Caco-2 (cell line): ENCODE data around the gene TARBP1. TPM values are rescaled to one million over a fixed set of nuclear protein-coding genes. Genes with fewer than 3 reads are reported as not detected.

Experiments used
- BruUV-seq: library from RNA; stranded (reverse); fragments of 400-500 nt; replicated peaks from 2 replicates; lab custom pipeline; 2021; lab: Mats Ljungman, UMichigan
- CTCF ChIA-PET: fragments of 300-600 bp; sonication (Branson Sonifier 250); formaldehyde crosslinking; loops from one replicate; lab custom pipeline; 2022; ENCODE audit warnings: antibody characterized with exemption; lab: Charles Lee
- POLR2A ChIA-PET: fragments of 300-600 bp; sonication (Branson Sonifier 250); formaldehyde crosslinking; loops from one replicate; lab custom pipeline; 2022; ENCODE audit warnings: antibody characterized with exemption; lab: Charles Lee
- DNase-seq, 2 experiments: peaks; one replicate each; pipeline versions ENCODE4 v3.0.0 to v3.0.0-alpha.2; 2020 to 2022
- H3K27me3 ChIP-seq: replicated peaks from 2 replicates; pipeline ENCODE4 v1.6.0; 2011; ENCODE audit warnings: low read length; ENCODE audit not compliant: control insufficient read depth, insufficient read depth
- H3K36me3 ChIP-seq: 2 replicates; pipeline ENCODE4 v1.5.1; 2011; ENCODE audit warnings: low read length; ENCODE audit not compliant: control insufficient read depth, insufficient read depth
- H3K4me1 ChIP-seq: fragments of 250-450 bp; sonication (Bioruptor Pico); 2 replicates; pipeline ENCODE4 v1.5.1; 2020; ENCODE audit warnings: mild to moderate bottlenecking
- H3K4me3 ChIP-seq: 2 replicates; pipeline ENCODE4 v1.5.1; 2011; ENCODE audit warnings: low read depth, mild to moderate bottlenecking, control low read depth, low read length
- H3K9me3 ChIP-seq: fragments of 250-450 bp; sonication (Bioruptor Pico); 2 replicates; pipeline ENCODE4 v1.5.1; 2020; ENCODE audit warnings: mild to moderate bottlenecking, moderate library complexity
- H3K27ac Mint-ChIP-seq: one replicate; pipeline ENCODE4 v1.8.0; 2022; ENCODE audit warnings: mixed read lengths; ENCODE audit not compliant: unreplicated experiment
- H3K27me3 Mint-ChIP-seq: one replicate; pipeline ENCODE4 v1.8.0; 2022; ENCODE audit warnings: mixed read lengths; ENCODE audit not compliant: insufficient read depth, unreplicated experiment
- H3K36me3 Mint-ChIP-seq: one replicate; pipeline ENCODE4 v1.8.0; 2022; ENCODE audit warnings: mild to moderate bottlenecking, mixed read lengths; ENCODE audit not compliant: insufficient read depth, unreplicated experiment
- H3K4me1 Mint-ChIP-seq: one replicate; pipeline ENCODE4 v1.8.0; 2022; ENCODE audit warnings: low read depth, mixed read lengths; ENCODE audit not compliant: unreplicated experiment
- H3K4me3 Mint-ChIP-seq: one replicate; pipeline ENCODE4 v1.8.0; 2022; ENCODE audit warnings: mild to moderate bottlenecking, moderate library complexity, mixed read lengths; ENCODE audit not compliant: unreplicated experiment
- H3K9me3 Mint-ChIP-seq: one replicate; pipeline ENCODE4 v1.8.0; 2022; ENCODE audit warnings: mixed read lengths; ENCODE audit not compliant: unreplicated experiment
- intact Hi-C: fragments of 100-400 bp; cut with micrococcal nuclease; formaldehyde crosslinking; loops from one replicate; pipeline ENCODE4 v1.10.0; 2022; ENCODE audit not compliant: unreplicated experiment
- total RNA-seq: library from RNA; stranded (reverse); gene quantifications from 2 replicates; pipeline ENCODE4 v1.2.3, GENCODE V29; 2022
- TF ChIP-seq, protein P1 (sequence below), 2 experiments: fragments of 200-600 bp in 1 of 2; IDR thresholded peaks; 1 replicate in 1 of 2; 2 replicates in 1 of 2; pipeline versions ENCODE4 v1.5.1 to v1.8.0; 2011 to 2022; ENCODE audit warnings: antibody characterized with exemption in 1 of 2, control low read depth in 1 of 2, inconsistent platforms in 1 of 2, low read depth in 1 of 2, low read length in 1 of 2, mild to moderate bottlenecking in 1 of 2, moderate library complexity in 1 of 2; ENCODE audit not compliant: insufficient read depth in 1 of 2, severe bottlenecking in 1 of 2, unreplicated experiment in 1 of 2

Gene TARBP1
- total RNA-seq, 1 experiment from 2014 or later, result 37.0 TPM

DNA sequence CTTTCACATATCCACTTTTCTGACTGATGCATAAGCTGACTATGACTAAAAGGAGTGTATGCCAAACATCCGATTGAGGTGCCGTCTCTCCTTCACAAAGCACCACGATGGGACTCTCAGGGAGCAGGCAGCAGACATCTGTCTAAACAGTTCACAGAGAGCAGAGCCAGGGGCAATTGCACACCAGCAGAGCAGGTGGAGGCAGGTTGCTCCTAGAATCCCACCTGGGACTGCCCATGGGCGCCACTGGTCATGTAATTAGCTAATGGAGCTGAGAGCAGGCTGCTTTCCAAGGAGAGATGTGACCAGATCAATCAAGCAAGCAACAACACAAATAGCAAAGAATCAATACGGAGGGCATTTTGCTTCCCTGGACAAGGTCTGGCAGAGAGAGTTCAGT is 136.2 kb downstream of the TARBP1 start:
- intact Hi-C loops, result no loop called here
- Mint-ChIP-seq H3K27me3 (peaks cover 9% of the 10 kb centered on the region), H3K36me3 (no peaks in the 10 kb centered on the region), H3K4me3 (no peak overlapping the region), H3K9me3 (peaks cover 28% of the 10 kb centered on the region), H3K4me1 (no peaks in the 10 kb centered on the region), H3K27ac (no peak overlapping the region)
- Histone ChIP-seq H3K36me3 (no peaks in the 10 kb centered on the region), H3K27me3 (no peaks in the 10 kb centered on the region), H3K4me1 (no peaks in the 10 kb centered on the region), H3K9me3 (peaks cover 4% of the 10 kb centered on the region; the same call in 1 of the 2 replicates), H3K4me3 (no peak overlapping the region)
- CTCF ChIA-PET, result no interaction called here
- POLR2A ChIA-PET, result no interaction called here
- no peak for DNase-seq
- TF ChIP-seq, protein P1, sequence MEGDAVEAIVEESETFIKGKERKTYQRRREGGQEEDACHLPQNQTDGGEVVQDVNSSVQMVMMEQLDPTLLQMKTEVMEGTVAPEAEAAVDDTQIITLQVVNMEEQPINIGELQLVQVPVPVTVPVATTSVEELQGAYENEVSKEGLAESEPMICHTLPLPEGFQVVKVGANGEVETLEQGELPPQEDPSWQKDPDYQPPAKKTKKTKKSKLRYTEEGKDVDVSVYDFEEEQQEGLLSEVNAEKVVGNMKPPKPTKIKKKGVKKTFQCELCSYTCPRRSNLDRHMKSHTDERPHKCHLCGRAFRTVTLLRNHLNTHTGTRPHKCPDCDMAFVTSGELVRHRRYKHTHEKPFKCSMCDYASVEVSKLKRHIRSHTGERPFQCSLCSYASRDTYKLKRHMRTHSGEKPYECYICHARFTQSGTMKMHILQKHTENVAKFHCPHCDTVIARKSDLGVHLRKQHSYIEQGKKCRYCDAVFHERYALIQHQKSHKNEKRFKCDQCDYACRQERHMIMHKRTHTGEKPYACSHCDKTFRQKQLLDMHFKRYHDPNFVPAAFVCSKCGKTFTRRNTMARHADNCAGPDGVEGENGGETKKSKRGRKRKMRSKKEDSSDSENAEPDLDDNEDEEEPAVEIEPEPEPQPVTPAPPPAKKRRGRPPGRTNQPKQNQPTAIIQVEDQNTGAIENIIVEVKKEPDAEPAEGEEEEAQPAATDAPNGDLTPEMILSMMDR (IDR thresholded peaks at IDR 0.05; ENCODE audit: insufficient read depth in 1 of 2, low read depth in 1 of 2, low read length in 1 of 2, severe bottlenecking in 1 of 2, unreplicated experiment in 1 of 2), result no peak
- no TSS peak for BruUV-seq

Other genes starting within 250 kb of the TARBP1 start
- gene COA6, start 105.7 kb downstream of the TARBP1 start, total RNA-seq, result 41.0 and 47.6 TPM in 2 replicates
- 129 and 135 TPM in 2 replicates for gene IRF2BP2, start 131.0 kb upstream of the TARBP1 start, total RNA-seq